IMR-90 (cell line): ENCODE results near the gene BCL2. TPM values are rescaled to one million over a fixed set of nuclear protein-coding genes. Genes with fewer than 3 reads are reported as not detected.

Source experiments
- ATAC-seq: fragments of 200-7000 bp; cut with Tn5 transposase; 2 replicates; pipeline ENCODE4 v1.9.1; 2020; ENCODE audit warnings: low read depth, mild to moderate bottlenecking, moderate library complexity
- BruUV-seq: library from RNA; stranded (reverse); fragments of 400-500 nt; replicated peaks from 2 replicates; lab custom pipeline; 2021; lab: Mats Ljungman, UMichigan
- CTCF ChIA-PET: fragments of 300-600 bp; formaldehyde crosslinking; extraction: SDS; loops from one replicate; lab custom pipeline; 2021; ENCODE audit warnings: antibody characterized with exemption; lab: Yijun Ruan, JAX
- POLR2A ChIA-PET: fragments of 300-600 bp; sonication (Branson Sonifier 250); formaldehyde crosslinking; loops from one replicate; lab custom pipeline; 2022; ENCODE audit warnings: antibody characterized with exemption; ENCODE audit not compliant: unreplicated experiment; lab: Charles Lee
- DNase-seq: peaks from one replicate; pipeline ENCODE4 v3.0.0; 2013
- H2AFZ ChIP-seq: replicated peaks from 2 replicates; pipeline ENCODE3; 2013; ENCODE audit warnings: low read length, mild to moderate bottlenecking; ENCODE audit not compliant: poor library complexity
- H2AK5ac ChIP-seq: 2 replicates; pipeline ENCODE4 v1.6.1; 2013; ENCODE audit warnings: low read depth, low read length, inconsistent platforms
- H2AK9ac ChIP-seq: replicated peaks from 2 replicates; pipeline ENCODE3; 2013; ENCODE audit warnings: mild to moderate bottlenecking, low read depth, low read length, moderate library complexity; ENCODE audit not compliant: poor library complexity
- H2BK120ac ChIP-seq: 2 replicates; pipeline ENCODE4 v1.6.1; 2013; ENCODE audit warnings: low read depth, low read length, inconsistent platforms
- H2BK15ac ChIP-seq: 3 replicates; pipeline ENCODE4 v1.6.1; 2013; ENCODE audit warnings: low read depth, low read length, inconsistent platforms
- H2BK20ac ChIP-seq: 2 replicates; pipeline ENCODE4 v1.6.1; 2013; ENCODE audit warnings: low read depth, mild to moderate bottlenecking, inconsistent platforms, low read length, moderate library complexity
- H2BK5ac ChIP-seq: 2 replicates; pipeline ENCODE4 v1.6.1; 2013; ENCODE audit warnings: mild to moderate bottlenecking, low read depth, low read length, inconsistent platforms; ENCODE audit not compliant: poor library complexity, severe bottlenecking
- H3K14ac ChIP-seq: replicated peaks from 2 replicates; pipeline ENCODE4 v1.6.1; 2013; ENCODE audit warnings: low read depth, low read length, inconsistent platforms
- H3K18ac ChIP-seq: 2 replicates; pipeline ENCODE4 v1.6.1; 2013; ENCODE audit warnings: low read depth, low read length, control low read depth
- H3K23ac ChIP-seq: 2 replicates; pipeline ENCODE4 v1.6.1; 2013; ENCODE audit warnings: low read depth, low read length, inconsistent platforms
- H3K27ac ChIP-seq: 2 replicates; pipeline ENCODE4 v1.5.1; 2013; ENCODE audit warnings: mild to moderate bottlenecking, control low read depth, low read length; ENCODE audit not compliant: insufficient read depth
- H3K27me3 ChIP-seq: 2 replicates; pipeline ENCODE4 v1.6.1; 2013; ENCODE audit warnings: low read length; ENCODE audit not compliant: control insufficient read depth, insufficient read depth
- H3K36me3 ChIP-seq: 2 replicates; pipeline ENCODE4 v1.6.1; 2013; ENCODE audit warnings: low read length, mixed read lengths; ENCODE audit not compliant: control insufficient read depth, insufficient read depth
- H3K4ac ChIP-seq: 2 replicates; pipeline ENCODE4 v1.6.1; 2013; ENCODE audit warnings: low read depth, low read length, inconsistent platforms
- H3K4me1 ChIP-seq: 2 replicates; pipeline ENCODE4 v1.6.1; 2013; ENCODE audit warnings: low read length, mixed read lengths; ENCODE audit not compliant: control insufficient read depth, insufficient read depth
- H3K4me2 ChIP-seq: 2 replicates; pipeline ENCODE4 v1.6.1; 2013; ENCODE audit warnings: low read depth, mild to moderate bottlenecking, control low read depth, low read length, moderate library complexity
- H3K4me3 ChIP-seq: 2 replicates; pipeline ENCODE4 v1.5.1; 2013; ENCODE audit warnings: low read depth, mild to moderate bottlenecking, control low read depth, low read length, moderate library complexity; ENCODE audit not compliant: insufficient read depth
- H3K56ac ChIP-seq: 2 replicates; pipeline ENCODE4 v1.6.1; 2013; ENCODE audit warnings: low read length, inconsistent platforms; ENCODE audit not compliant: insufficient read depth; ENCODE audit errors: extremely low read depth
- H3K79me1 ChIP-seq, 2 experiments: 2 replicates each; pipeline ENCODE4 v1.6.1; 2013; ENCODE audit warnings: low read length in 2 of 2, inconsistent platforms in 1 of 2, low read depth in 1 of 2
- H3K9ac ChIP-seq: 2 replicates; pipeline ENCODE4 v1.6.1; 2013; ENCODE audit warnings: low read depth, low read length, control low read depth
- H3K9me1 ChIP-seq: 2 replicates; pipeline ENCODE4 v1.6.1; 2013; ENCODE audit warnings: low read length, inconsistent platforms; ENCODE audit not compliant: insufficient read depth
- H3K9me3 ChIP-seq: 2 replicates; pipeline ENCODE4 v1.6.1; 2013; ENCODE audit warnings: low read length; ENCODE audit not compliant: control insufficient read depth, insufficient read depth
- H4K20me1 ChIP-seq: 2 replicates; pipeline ENCODE4 v1.6.1; 2013; ENCODE audit warnings: low read length, inconsistent platforms; ENCODE audit not compliant: insufficient read depth
- H4K5ac ChIP-seq: 2 replicates; pipeline ENCODE4 v1.6.1; 2013; ENCODE audit warnings: mild to moderate bottlenecking, low read depth, low read length, control low read depth
- H4K8ac ChIP-seq, 2 experiments: 2 replicates each; pipeline ENCODE4 v1.6.1; 2013; ENCODE audit warnings: low read depth in 2 of 2, low read length in 2 of 2, control low read depth in 1 of 2, inconsistent platforms in 1 of 2
- H4K91ac ChIP-seq: 2 replicates; pipeline ENCODE4 v1.6.1; 2013; ENCODE audit warnings: low read depth, low read length, inconsistent platforms; ENCODE audit not compliant: insufficient read depth
- BHLHE40 ChIP-seq: fragments of 150-350 bp; IDR thresholded peaks from 2 replicates; pipeline ENCODE4 v1.6.1; 2016; ENCODE audit warnings: mild to moderate bottlenecking, low read depth, low read length
- CEBPB ChIP-seq: IDR thresholded peaks from 2 replicates; pipeline ENCODE4 v1.6.1; 2012; ENCODE audit warnings: low read depth, low read length, improper control_type of control experiment
- CHD1 ChIP-seq: IDR thresholded peaks from 2 replicates; pipeline ENCODE4 v1.6.1; 2012; ENCODE audit warnings: low read depth, low read length, improper control_type of control experiment
- CTCF ChIP-seq: conservative IDR thresholded peaks from 2 replicates; pipeline ENCODE4 v1.5.1; 2012; ENCODE audit warnings: mild to moderate bottlenecking, low read depth, low read length, improper control_type of control experiment
- ELK1 ChIP-seq: fragments of 150-350 bp; IDR thresholded peaks from 2 replicates; pipeline ENCODE4 v1.6.1; 2016; ENCODE audit warnings: low read depth, mild to moderate bottlenecking, low read length, moderate library complexity, borderline replicate concordance
- FOS ChIP-seq: fragments of 150-350 bp; IDR thresholded peaks from 2 replicates; pipeline ENCODE4 v1.6.1; 2016; ENCODE audit warnings: low read depth, low read length
- MAFK ChIP-seq: IDR thresholded peaks from 2 replicates; pipeline ENCODE4 v1.6.1; 2012; ENCODE audit warnings: low read depth, low read length, improper control_type of control experiment
- MAZ ChIP-seq: IDR thresholded peaks from 2 replicates; pipeline ENCODE4 v1.6.1; 2012; ENCODE audit warnings: low read depth, mild to moderate bottlenecking, low read length, improper control_type of control experiment, moderate library complexity, borderline replicate concordance
- MXI1 ChIP-seq: IDR thresholded peaks from 2 replicates; pipeline ENCODE4 v1.6.1; 2012; ENCODE audit warnings: low read depth, mild to moderate bottlenecking, low read length, moderate library complexity, borderline replicate concordance
- NFE2L2 ChIP-seq: fragments of 150-350 bp; IDR thresholded peaks from 2 replicates; pipeline ENCODE4 v1.6.1; 2016; ENCODE audit warnings: low read depth, mild to moderate bottlenecking, low read length
- POLR2A ChIP-seq: IDR thresholded peaks from 2 replicates; pipeline ENCODE4 v1.6.1; 2012; ENCODE audit warnings: mild to moderate bottlenecking, low read depth, low read length
- RAD21 ChIP-seq: IDR thresholded peaks from 2 replicates; pipeline ENCODE4 v1.6.1; 2012; ENCODE audit warnings: low read length, improper control_type of control experiment
- RCOR1 ChIP-seq: IDR thresholded peaks from 2 replicates; pipeline ENCODE4 v1.6.1; 2012; ENCODE audit warnings: mild to moderate bottlenecking, low read length, improper control_type of control experiment; ENCODE audit not compliant: insufficient replicate concordance
- RFX5 ChIP-seq: IDR thresholded peaks from 2 replicates; pipeline ENCODE4 v1.8.0; 2012; ENCODE audit warnings: low read depth, mild to moderate bottlenecking, low read length, moderate library complexity
- SMC3 ChIP-seq: fragments of 150-350 bp; IDR thresholded peaks from 2 replicates; pipeline ENCODE4 v1.6.1; 2016; ENCODE audit warnings: low read depth, mild to moderate bottlenecking, antibody characterized with exemption, low read length, moderate library complexity
- USF2 ChIP-seq: fragments of 150-350 bp; IDR thresholded peaks from 2 replicates; pipeline ENCODE4 v1.6.1; 2017; ENCODE audit warnings: mild to moderate bottlenecking, antibody characterized with exemption, low read length, low read depth
- WGBS, 2 experiments: methylation state at CpG; one replicate each; pipeline versions ENCODE4 v1.1.5 to v1.1.7; 2013; ENCODE audit warnings: missing lambda C conversion rate in 2 of 2; ENCODE audit not compliant: insufficient read length in 1 of 2; ENCODE audit errors: extremely low coverage in 2 of 2; 5-methylcytosine and 5-hydroxymethylcytosine counted together
- dilution Hi-C: fragments of 300-500 bp; cut with HindIII; formaldehyde crosslinking; loops from one replicate; pipeline ENCODE4 v1.14.3; 2018; ENCODE audit warnings: low sequenced_read_pairs; ENCODE audit not compliant: unreplicated experiment
- in situ Hi-C: fragments of 300-500 bp; cut with MboI; formaldehyde crosslinking; loops from 3 replicates; pipeline ENCODE4 v1.14.3; 2019; ENCODE audit warnings: low sequenced_read_pairs, inconsistent platforms, mixed read lengths
- intact Hi-C: fragments of 100-400 bp; cut with micrococcal nuclease; formaldehyde crosslinking; loops from 2 replicates; pipeline ENCODE4 v1.10.0; 2022
- polyA plus RNA-seq, 3 experiments: library from polyadenylated mRNA; depleted of rRNA; stranded (reverse); fragments of >200 nt; gene quantifications; 2 replicates each; pipeline ENCODE4 v1.2.3, GENCODE V29; 2012; ENCODE audit warnings: low replicate concordance in 1 of 3
- total RNA-seq: library from RNA; depleted of rRNA; stranded (reverse); fragments of >200 nt; gene quantifications from 2 replicates; pipeline ENCODE4 v1.2.3, GENCODE V29; 2012

Gene BCL2
- total and polyA plus RNA-seq, 2 of the 4 experiments (the other 2 are of a cell fraction): 0.24 to 0.54 TPM

- Histone ChIP-seq H3K27me3 (peaks cover 5% of the 10 kb centered on the region), H3K36me3 (no peaks in the 10 kb centered on the region), H3K79me1 (no peaks in the 10 kb centered on the region), H4K20me1 (no peaks in the 10 kb centered on the region), H2BK5ac (no peak overlapping the region), H2BK120ac (no peak overlapping the region), H4K8ac (no peak overlapping the region), H3K27ac (no peak overlapping the region), H3K4ac (no peak overlapping the region), H3K9ac (no peak overlapping the region), H3K9me1 (no peaks in the 10 kb centered on the region), H2BK15ac (no peak overlapping the region), H2AK9ac (no peak overlapping the region), H4K91ac (no peak overlapping the region), H3K4me3 (no peak overlapping the region), H4K5ac (no peak overlapping the region), H3K56ac (no peak overlapping the region), H3K9me3 (no peaks in the 10 kb centered on the region), H2AK5ac (no peak overlapping the region), H2BK20ac (no peak overlapping the region), H2AFZ (no peak overlapping the region), H3K4me2 (no peak overlapping the region), H3K4me1 (no peaks in the 10 kb centered on the region), H3K18ac (no peak overlapping the region), H3K23ac (no peak overlapping the region), H3K14ac (no peak overlapping the region)
- in situ Hi-C loops (no loop called here), intact Hi-C loops (no loop called here), dilution Hi-C loops (no loop called here)
- no CpG with 5 or more reads among the region's 4 CpGs for WGBS, 2 experiments
- no TSS peak for BruUV-seq
- DNase-seq (no peak), ATAC-seq (no peak)
- ChIA-PET POLR2A (no interaction called here), CTCF (interaction anchor here (0.7 to 1.3 kb wide), 3 partner anchors 11 to 319 kb away, joined by 3 to 5 read pairs (median 5); no protein-coding TSS in a partner anchor)
- TF ChIP-seq ELK1 (no peak), BHLHE40 (no peak), MAFK (no peak), CTCF (no peak), RCOR1 (no peak), NFE2L2 (no peak), POLR2A (no peak), MAZ (no peak), USF2 (no peak), FOS (no peak), RFX5 (no peak), CHD1 (no peak), RAD21 (no peak), MXI1 (no peak), CEBPB (no peak), SMC3 (no peak)
Observed at GRCh38 chr18:63120620-63121019, 198.9 kb downstream of the BCL2 start.
